GM12874 (cell line): ENCODE measurements around the gene MAD2L1.

ENCODE experiments used
- CTCF ChIP-seq: IDR thresholded peaks from 2 replicates; pipeline ENCODE4 v1.5.1; 2011; ENCODE audit warnings: low read depth, mild to moderate bottlenecking, control low read depth, low read length, moderate library complexity; ENCODE audit not compliant: insufficient read depth

Gene MAD2L1

GRCh38 chr4:120056246-120056645 lies 10.4 kb downstream of the MAD2L1 start:
- TF ChIP-seq CTCF, result no peak

GRCh38 chr4:120055795-120056194 lies 10.9 kb downstream of the MAD2L1 start:
- TF ChIP-seq CTCF, result no peak

GRCh38 chr4:120055162-120055561 lies 11.5 kb downstream of the MAD2L1 start:
- TF ChIP-seq CTCF, result no peak

- no peak for TF ChIP-seq CTCF
These were observed 12.7 kb downstream of the MAD2L1 start for GRCh38 chr4:120053911-120054310.

GRCh38 chr4:120052856-120053255 lies 13.8 kb downstream of the MAD2L1 start:
- no peak for TF ChIP-seq CTCF

- TF ChIP-seq CTCF, result no peak
These were observed 15.4 kb downstream of the MAD2L1 start for GRCh38 chr4:120051253-120051652.

GRCh38 chr4:120049732-120050494 lies 16.7 kb downstream of the MAD2L1 start:
- peak; percentile 74 for TF ChIP-seq CTCF
